ENCODE results near the gene EFNB3. TPM values are rescaled to one million over a fixed set of nuclear protein-coding genes. Genes with fewer than 3 reads are reported as not detected.

EFNB3 gene
- total and polyA plus RNA-seq, 2 of the 8 experiments (the other 6 are each of a cell fraction or from before 2014, with no cell fraction given) = 15.0 to 27.3 TPM

DNA sequence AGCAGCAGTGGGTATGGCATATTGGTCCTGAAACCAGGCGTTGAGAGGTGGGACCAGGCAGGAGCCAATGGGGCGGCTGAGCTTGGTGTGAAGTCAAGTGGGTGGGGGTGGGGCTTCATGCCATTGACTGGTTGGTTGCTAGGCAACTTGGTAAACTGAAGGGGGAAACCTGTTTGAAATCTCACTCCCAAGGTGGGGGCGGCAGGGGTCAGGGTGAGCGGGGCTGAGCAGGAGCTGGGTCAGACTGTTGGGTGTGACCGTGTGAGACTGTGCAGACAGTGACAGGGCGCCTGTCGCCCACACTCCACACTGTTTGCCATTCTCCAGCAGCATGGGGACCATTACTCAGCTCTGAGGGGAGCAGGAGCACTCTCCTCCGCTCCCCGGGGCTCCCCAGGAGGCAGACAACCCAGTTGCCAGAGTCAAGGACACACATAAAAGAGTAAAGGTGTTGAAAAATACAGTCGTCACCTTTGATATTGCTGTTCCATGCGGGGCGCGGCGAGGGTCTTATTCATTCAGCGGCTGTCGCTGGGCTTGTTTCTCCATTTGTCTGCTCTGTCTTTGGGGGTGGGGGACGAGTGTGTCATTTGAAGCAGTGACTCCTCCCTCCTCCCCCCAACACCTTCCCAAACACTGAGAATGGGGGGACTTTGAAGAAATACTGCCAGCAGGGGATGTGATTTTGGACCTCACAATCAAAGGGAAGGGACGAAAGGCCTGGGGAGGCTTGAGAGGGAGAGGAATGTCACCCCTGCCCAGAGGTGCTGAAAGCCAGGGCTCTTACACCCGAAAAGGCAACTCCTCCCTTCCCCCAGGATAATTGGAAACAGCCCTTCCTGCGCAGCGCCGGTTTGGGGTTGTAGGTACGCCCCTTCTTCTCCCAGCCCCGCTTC lies 1.2 kb upstream of the EFNB3 start (continued):
- TF ChIP-seq, protein P1, sequence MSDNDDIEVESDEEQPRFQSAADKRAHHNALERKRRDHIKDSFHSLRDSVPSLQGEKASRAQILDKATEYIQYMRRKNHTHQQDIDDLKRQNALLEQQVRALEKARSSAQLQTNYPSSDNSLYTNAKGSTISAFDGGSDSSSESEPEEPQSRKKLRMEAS (IDR thresholded peaks at IDR 0.05) = 0 out of 2 replicates have a peak, but pooled peaks have one; percentile 12
- TF ChIP-seq GTF2F1 (IDR thresholded peaks at IDR 0.05; ENCODE audit: borderline replicate concordance, low read depth, low read length) (no peak), CTCF (IDR thresholded peaks at IDR 0.05; ENCODE audit: control extremely low read depth in 1 of 3, insufficient read depth in 1 of 3, low read depth in 1 of 3, low read length in 3 of 3) (no peak), JUN (IDR thresholded peaks at IDR 0.05; ENCODE audit: low read depth, low read length) (no peak), NRF1 (IDR thresholded peaks at IDR 0.05; ENCODE audit: low read depth, low read length) (no peak), ASH2L (IDR thresholded peaks at IDR 0.05; ENCODE audit: low read length) (peak; percentile 30), BACH1 (IDR thresholded peaks at IDR 0.05; ENCODE audit: low read length) (no peak), SIN3A (conservative IDR thresholded peaks at IDR 0.05 in 1 of 2, IDR thresholded peaks at IDR 0.05 in 1 of 2; ENCODE audit: low read depth in 1 of 2, low read length in 2 of 2) (peak; percentile 73 to 83; a peak in 2 of 4 replicates)
- TF ChIP-seq, protein P2, sequence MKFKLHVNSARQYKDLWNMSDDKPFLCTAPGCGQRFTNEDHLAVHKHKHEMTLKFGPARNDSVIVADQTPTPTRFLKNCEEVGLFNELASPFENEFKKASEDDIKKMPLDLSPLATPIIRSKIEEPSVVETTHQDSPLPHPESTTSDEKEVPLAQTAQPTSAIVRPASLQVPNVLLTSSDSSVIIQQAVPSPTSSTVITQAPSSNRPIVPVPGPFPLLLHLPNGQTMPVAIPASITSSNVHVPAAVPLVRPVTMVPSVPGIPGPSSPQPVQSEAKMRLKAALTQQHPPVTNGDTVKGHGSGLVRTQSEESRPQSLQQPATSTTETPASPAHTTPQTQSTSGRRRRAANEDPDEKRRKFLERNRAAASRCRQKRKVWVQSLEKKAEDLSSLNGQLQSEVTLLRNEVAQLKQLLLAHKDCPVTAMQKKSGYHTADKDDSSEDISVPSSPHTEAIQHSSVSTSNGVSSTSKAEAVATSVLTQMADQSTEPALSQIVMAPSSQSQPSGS (IDR thresholded peaks at IDR 0.05; ENCODE audit: low read length) = no peak

All from H1 (cell line).